Retinal pigment epithelial cell (primary cell): ENCODE measurements around the gene MOGAT1.

Experiments
- DNase-seq: peaks from one replicate; pipeline ENCODE4 v3.0.0-alpha.2; 2010; ENCODE audit warnings: low read depth
- H3K4me3 ChIP-seq: 2 replicates; pipeline ENCODE4 v1.5.1; 2011; ENCODE audit warnings: mild to moderate bottlenecking, low read length, control low read depth, moderate library complexity
- CTCF ChIP-seq: conservative IDR thresholded peaks from 2 replicates; pipeline ENCODE4 v1.5.1; 2011; ENCODE audit warnings: low read depth, low read length, control low read depth, inconsistent platforms

The MOGAT1 gene

GRCh38 chr2:222724208-222724607, 52.8 kb downstream of the MOGAT1 start:
- no peak for DNase-seq
- no peak overlapping the region for H3K4me3 ChIP-seq
- TF ChIP-seq CTCF = no peak

- DNase-seq = no peak
- TF ChIP-seq CTCF = no peak
- no peak overlapping the region for H3K4me3 ChIP-seq
Measured at GRCh38 chr2:222728621-222729020, 57.2 kb downstream of the MOGAT1 start.

- no peak for DNase-seq
- H3K4me3 ChIP-seq = no peak overlapping the region
- TF ChIP-seq CTCF = no peak
Measured at GRCh38 chr2:222730366-222730999, 59.0 kb downstream of the MOGAT1 start.

GRCh38 chr2:222731201-222731621, 59.8 kb downstream of the MOGAT1 start:
- no peak for DNase-seq
- no peak for TF ChIP-seq CTCF
- no peak overlapping the region for H3K4me3 ChIP-seq

GRCh38 chr2:222732489-222733178, 61.2 kb downstream of the MOGAT1 start:
- TF ChIP-seq CTCF = no peak

GRCh38 chr2:222733470-222733845, 62.0 kb downstream of the MOGAT1 start:
- TF ChIP-seq CTCF = no peak
- DNase-seq = no peak
- no peak overlapping the region for H3K4me3 ChIP-seq

More at GRCh38 chr2:222732489-222733178, 61.2 kb downstream of the MOGAT1 start:
- no peak overlapping the region for H3K4me3 ChIP-seq
- DNase-seq = no peak
